Keratinocyte (primary cell): Measurements from ENCODE around the gene DDX52.

Experiments
- CTCF ChIP-seq, 3 experiments: IDR thresholded peaks in 1 of 3; conservative IDR thresholded peaks in 1 of 3; optimal IDR thresholded peaks in 1 of 3; 2 replicates in 2 of 3; 3 replicates in 1 of 3; pipeline versions ENCODE3 to v1.5.1; 2011; ENCODE audit warnings: low read length in 3 of 3, mild to moderate bottlenecking in 3 of 3, moderate library complexity in 2 of 3, control low read depth in 1 of 3, inconsistent platforms in 1 of 3; ENCODE audit not compliant: insufficient read depth in 2 of 3; ENCODE audit errors: extremely low read depth in 1 of 3
- EZH2 ChIP-seq: IDR thresholded peaks from one replicate; pipeline ENCODE4 v1.6.1; 2012; ENCODE audit warnings: inconsistent platforms, mild to moderate bottlenecking, low read length, moderate library complexity

- TF ChIP-seq CTCF (optimal IDR thresholded peaks at IDR 0.05 in 1 of 3, IDR thresholded peaks at IDR 0.05 in 1 of 3, conservative IDR thresholded peaks at IDR 0.05 in 1 of 3; ENCODE audit: extremely low read depth in 1 of 3, insufficient read depth in 2 of 3, low read length in 3 of 3) (no peak), EZH2 (no peak)
Observed at GRCh38 chr17:37691807-37692206, 48.6 kb upstream of the DDX52 start.
